ENCODE data around the gene NAXD.

GRCh38 chr13:110661256-110661655 lies 45.9 kb downstream of the NAXD start:
- no peak for TF ChIP-seq POLR2A (IDR thresholded peaks at IDR 0.05)
- TF ChIP-seq, protein P1, sequence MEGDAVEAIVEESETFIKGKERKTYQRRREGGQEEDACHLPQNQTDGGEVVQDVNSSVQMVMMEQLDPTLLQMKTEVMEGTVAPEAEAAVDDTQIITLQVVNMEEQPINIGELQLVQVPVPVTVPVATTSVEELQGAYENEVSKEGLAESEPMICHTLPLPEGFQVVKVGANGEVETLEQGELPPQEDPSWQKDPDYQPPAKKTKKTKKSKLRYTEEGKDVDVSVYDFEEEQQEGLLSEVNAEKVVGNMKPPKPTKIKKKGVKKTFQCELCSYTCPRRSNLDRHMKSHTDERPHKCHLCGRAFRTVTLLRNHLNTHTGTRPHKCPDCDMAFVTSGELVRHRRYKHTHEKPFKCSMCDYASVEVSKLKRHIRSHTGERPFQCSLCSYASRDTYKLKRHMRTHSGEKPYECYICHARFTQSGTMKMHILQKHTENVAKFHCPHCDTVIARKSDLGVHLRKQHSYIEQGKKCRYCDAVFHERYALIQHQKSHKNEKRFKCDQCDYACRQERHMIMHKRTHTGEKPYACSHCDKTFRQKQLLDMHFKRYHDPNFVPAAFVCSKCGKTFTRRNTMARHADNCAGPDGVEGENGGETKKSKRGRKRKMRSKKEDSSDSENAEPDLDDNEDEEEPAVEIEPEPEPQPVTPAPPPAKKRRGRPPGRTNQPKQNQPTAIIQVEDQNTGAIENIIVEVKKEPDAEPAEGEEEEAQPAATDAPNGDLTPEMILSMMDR (IDR thresholded peaks at IDR 0.05): no peak
